BJ (cell line): ENCODE data around the gene HMGB1. TPM values are rescaled to one million over a fixed set of nuclear protein-coding genes. Genes with fewer than 3 reads are reported as not detected.

Experiments used
- CTCF ChIA-PET: fragments of 350-600 bp; formaldehyde crosslinking; extraction: SDS; loops from one replicate; lab custom pipeline; 2021; ENCODE audit warnings: antibody characterized with exemption, inconsistent platforms; lab: Yijun Ruan, JAX
- POLR2A ChIA-PET: fragments of 300-600 bp; sonication (Branson Sonifier 250); formaldehyde crosslinking; extraction: SDS; loops from one replicate; lab custom pipeline; 2021; ENCODE audit warnings: antibody characterized with exemption; lab: Charles Lee
- DNase-seq: peaks from one replicate; pipeline ENCODE4 v3.0.0-alpha.2; 2011; ENCODE audit warnings: low read depth
- H3K27me3 ChIP-seq: 2 replicates; pipeline ENCODE4 v1.6.0; 2011; ENCODE audit warnings: low read length; ENCODE audit not compliant: control insufficient read depth, insufficient read depth
- H3K36me3 ChIP-seq: 2 replicates; pipeline ENCODE4 v1.5.1; 2011; ENCODE audit warnings: low read length; ENCODE audit not compliant: control insufficient read depth, insufficient read depth
- H3K4me3 ChIP-seq: 2 replicates; pipeline ENCODE4 v1.5.1; 2011; ENCODE audit warnings: low read depth, mild to moderate bottlenecking, control low read depth, low read length
- CTCF ChIP-seq: IDR thresholded peaks from 2 replicates; pipeline ENCODE4 v1.5.1; 2011; ENCODE audit warnings: low read depth, mild to moderate bottlenecking, control low read depth, inconsistent platforms, low read length, moderate library complexity; ENCODE audit not compliant: insufficient read depth
- polyA plus RNA-seq: library from polyadenylated mRNA; depleted of rRNA; stranded (reverse); fragments of >200 nt; gene quantifications from 2 replicates; pipeline ENCODE4 v1.2.3, GENCODE V29; 2011

HMGB1 gene
- polyA plus RNA-seq, 1 experiment = 93.4 TPM

GRCh38 chr13:30415430-30416030 lies 50.2 kb downstream of the HMGB1 start:
- Histone ChIP-seq H3K4me3 (no peak overlapping the region), H3K36me3 (no peaks in the 10 kb centered on the region), H3K27me3 (no peaks in the 10 kb centered on the region)
- no peak for TF ChIP-seq CTCF
- POLR2A ChIA-PET = no interaction called here
- no peak for DNase-seq
- CTCF ChIA-PET = interaction anchor here (1.0 kb wide), 1 partner anchor 8 kb away, joined by 3 read pairs; no protein-coding TSS in a partner anchor

- no peak for TF ChIP-seq CTCF
- CTCF ChIA-PET = no interaction called here
- POLR2A ChIA-PET = no interaction called here
Observed at GRCh38 chr13:30413842-30414241, 51.9 kb downstream of the HMGB1 start.

GRCh38 chr13:30412346-30412745 lies 53.4 kb downstream of the HMGB1 start:
- Histone ChIP-seq H3K4me3 (no peak overlapping the region), H3K36me3 (no peaks in the 10 kb centered on the region), H3K27me3 (no peaks in the 10 kb centered on the region)
- no peak for DNase-seq
- no peak for TF ChIP-seq CTCF
- POLR2A ChIA-PET = no interaction called here
- CTCF ChIA-PET = no interaction called here

More at GRCh38 chr13:30413842-30414241, 51.9 kb downstream of the HMGB1 start:
- no peaks in the 10 kb centered on the region for H3K36me3 ChIP-seq
- no peak overlapping the region for H3K4me3 ChIP-seq
- H3K27me3 ChIP-seq = no peaks in the 10 kb centered on the region
- no peak for DNase-seq

DNA sequence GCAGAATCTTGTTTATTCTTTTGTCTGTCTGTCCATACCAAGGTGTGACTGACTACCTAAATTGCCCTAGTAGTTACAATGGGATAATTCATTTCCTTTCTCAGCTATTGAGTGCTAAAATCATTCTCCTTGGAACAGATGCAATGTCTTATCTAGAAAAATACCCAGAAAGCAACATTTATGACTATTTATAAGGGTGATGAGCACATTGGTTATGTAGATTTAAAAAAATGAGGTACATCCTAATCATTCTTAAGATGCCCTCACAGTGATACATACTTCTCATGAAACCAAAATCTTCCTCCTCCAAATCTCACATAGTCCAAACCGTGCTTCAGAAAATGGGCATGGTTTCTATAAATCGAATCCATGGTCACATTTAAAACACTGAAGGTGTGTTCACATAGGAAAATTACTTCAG lies 55.0 kb downstream of the HMGB1 start:
- POLR2A ChIA-PET = interaction anchor here (0.7 kb wide), 1 partner anchor 69 kb away, joined by 3 read pairs; no protein-coding TSS in a partner anchor
- no peak for TF ChIP-seq CTCF

DNA sequence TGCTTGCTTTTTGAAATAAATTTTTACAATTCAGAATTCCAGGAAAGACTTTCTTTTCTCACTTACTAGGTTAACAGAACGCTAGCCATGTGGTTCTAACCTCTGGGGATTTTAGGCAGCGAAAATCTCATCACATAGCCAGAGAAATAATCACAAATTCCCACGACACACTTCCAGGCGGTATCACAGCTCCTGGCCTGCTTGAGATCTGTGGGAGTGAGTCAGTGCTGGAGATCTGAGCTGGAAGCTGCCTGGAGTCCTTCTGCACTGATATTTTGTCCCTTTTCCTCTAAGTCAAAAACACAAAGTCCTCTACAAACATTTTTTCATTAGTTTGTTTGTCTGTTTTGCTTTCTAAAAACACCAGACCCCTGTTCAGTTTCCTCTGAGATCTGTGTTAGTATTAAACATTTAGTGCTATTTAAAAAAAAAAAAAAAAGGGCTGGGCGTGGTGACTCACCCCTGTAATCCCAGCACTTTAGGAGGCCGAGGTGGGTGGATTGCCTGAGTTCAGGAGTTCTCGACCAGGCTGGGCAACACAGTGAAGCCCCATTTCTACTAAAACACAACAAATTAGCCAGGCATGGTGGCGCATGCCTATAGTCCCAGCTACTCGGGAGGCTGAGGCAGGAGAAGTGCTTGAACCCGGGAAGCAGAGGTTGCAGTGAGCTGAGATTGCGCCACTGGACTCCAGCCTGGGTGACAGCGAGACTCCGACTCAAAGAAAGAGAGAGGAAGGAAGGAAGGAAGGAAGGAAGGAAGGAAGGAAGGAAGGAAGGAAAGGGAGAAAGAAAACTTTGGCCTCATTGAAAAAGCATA lies 55.6 kb downstream of the HMGB1 start:
- TF ChIP-seq CTCF = no peak
- POLR2A ChIA-PET = interaction anchor here (0.7 kb wide), 1 partner anchor 68 kb away, joined by 3 read pairs; no protein-coding TSS in a partner anchor
- CTCF ChIA-PET = interaction anchor here (0.6 to 0.7 kb wide), 2 partner anchors 14 to 107 kb away, joined by 3 read pairs; no protein-coding TSS in a partner anchor
- no peaks in the 10 kb centered on the region for H3K27me3 ChIP-seq
- no peak for DNase-seq
- H3K36me3 ChIP-seq = no peaks in the 10 kb centered on the region
- H3K4me3 ChIP-seq = no peak overlapping the region

More for the DNA sequence above, 55.0 kb downstream of the HMGB1 start:
- no peaks in the 10 kb centered on the region for H3K36me3 ChIP-seq
- no peak overlapping the region for H3K4me3 ChIP-seq
- H3K27me3 ChIP-seq = no peaks in the 10 kb centered on the region
- DNase-seq = no peak
- CTCF ChIA-PET = interaction anchor here (0.6 kb wide), 1 partner anchor 13 kb away, joined by 3 read pairs; no protein-coding TSS in a partner anchor
